Kidney capillary endothelial cell (primary cell): ENCODE measurements around the gene MEGF6.
A peak's percentile ranks its signal among the peaks of the same experiment; 100 is the strongest.

Experiments used
- DNase-seq: peaks from one replicate; pipeline ENCODE4 v3.0.0-alpha.2; 2018; ENCODE audit warnings: low spot score

Gene MEGF6

DNA sequence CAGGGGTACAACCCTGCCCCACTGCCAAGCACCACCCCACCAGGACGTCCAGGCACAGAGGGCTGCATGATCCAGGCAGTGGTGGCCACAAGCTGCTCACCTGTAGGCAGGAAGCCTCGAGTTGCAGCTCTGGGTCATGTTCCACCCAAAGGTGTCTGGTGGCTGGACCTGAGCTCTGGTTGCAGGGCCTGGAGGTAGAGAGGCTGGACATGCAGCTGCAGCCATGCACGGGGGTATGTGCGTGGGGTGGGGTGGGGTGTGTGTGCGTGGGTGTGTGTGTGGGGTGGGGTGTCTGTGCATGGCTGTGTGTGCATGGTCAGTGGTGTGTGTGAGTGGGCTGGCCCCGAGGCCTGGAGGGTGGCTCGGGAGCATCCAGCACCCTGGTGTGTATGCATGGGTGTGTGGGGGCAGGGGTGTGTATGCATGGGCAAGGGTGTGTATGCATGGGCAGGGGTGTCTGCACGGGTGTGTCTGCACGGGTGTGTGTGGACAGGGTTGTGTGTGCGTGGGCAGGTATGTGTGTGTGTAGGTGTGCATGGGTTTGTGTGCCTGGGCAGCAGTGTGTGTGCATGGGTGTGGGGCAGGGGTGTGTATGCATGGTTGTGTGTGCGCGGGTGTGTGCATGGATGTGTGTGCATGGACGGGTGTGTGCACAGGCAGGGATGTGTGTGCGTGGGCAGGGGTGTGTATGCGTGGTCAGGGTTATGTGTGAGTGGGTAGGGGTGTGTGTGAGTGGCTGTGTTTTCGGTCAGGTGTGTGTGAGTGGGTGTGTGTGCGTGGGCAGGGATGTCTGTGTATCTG lies 141.3 kb downstream of the MEGF6 start:
- no peak for DNase-seq

DNA sequence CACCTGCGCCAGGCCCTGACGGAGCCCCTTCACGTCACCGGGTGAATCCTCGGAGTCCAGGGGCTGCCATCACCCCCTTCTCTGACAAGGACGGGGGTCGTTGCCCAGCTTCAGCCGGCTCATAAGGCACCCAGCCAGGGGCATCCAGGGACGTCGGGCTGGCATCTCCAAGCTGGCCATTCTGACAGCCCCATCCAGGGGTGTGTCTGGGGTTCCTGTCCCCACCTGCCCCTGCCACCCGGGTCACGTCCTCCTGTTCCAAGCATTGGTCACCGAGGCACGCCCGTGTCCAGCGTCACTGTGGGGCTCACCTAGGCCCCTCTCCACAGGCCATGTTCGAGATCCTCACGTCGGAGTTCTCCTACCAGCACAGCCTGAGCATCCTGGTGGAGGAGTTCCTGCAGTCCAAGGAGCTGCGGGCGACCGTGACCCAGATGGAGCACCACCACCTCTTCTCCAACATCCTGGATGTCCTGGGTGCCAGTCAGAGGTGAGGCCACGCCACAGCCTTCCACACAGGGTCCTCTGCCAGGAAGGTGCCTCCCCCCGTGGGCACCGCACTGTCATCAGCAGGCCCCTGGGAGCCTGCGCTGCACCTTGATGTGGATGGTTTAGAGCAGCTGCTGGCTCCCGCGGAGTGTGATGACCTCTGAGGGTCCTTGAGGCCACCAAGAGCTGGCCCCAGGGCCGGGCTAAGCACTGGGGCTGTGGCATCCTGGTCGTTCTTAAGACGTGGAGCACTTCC lies 142.0 kb downstream of the MEGF6 start:
- no peak for DNase-seq

DNA sequence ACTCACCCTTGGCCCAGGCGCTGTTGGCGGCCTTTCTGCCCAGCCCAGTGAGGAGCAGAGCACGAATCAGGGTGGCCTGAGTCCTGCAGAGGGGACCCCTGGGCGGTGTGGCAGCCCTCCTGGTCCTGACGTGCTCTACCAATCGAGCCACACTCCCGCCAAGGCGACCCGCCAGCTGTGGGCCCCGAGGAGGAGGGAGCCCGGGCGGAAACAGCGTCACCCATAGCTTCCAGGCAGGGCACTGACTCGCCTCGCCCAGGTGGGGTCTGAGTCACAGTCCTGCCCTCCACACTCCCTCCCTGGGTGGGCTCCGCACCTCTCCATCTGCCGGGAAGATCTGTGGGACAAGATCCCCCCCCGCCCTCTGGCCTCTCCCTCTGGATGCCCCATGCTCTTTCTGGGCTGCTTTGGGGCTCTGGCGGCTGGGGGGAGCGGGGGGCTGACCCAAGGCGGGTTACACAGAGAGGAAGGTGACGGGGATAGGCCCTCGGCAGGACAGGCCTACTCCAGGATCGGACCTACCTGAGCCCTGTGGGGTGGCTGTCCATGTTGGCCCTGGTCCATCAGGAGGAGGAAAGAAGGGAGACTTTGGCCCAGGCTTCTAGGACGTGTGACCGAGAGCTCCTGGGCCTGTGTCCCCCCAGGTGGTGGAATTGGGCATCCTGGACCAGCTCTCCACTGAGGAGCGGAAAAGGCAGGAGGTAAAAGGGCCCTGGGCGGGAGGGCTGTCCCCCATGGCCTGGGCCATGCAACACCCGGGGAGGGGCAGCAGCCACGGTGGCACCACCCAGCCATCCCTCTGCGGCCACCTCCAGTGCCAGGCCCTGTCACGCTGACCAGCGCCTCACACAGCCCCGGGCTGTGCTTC lies 142.8 kb downstream of the MEGF6 start:
- no peak for DNase-seq

DNA sequence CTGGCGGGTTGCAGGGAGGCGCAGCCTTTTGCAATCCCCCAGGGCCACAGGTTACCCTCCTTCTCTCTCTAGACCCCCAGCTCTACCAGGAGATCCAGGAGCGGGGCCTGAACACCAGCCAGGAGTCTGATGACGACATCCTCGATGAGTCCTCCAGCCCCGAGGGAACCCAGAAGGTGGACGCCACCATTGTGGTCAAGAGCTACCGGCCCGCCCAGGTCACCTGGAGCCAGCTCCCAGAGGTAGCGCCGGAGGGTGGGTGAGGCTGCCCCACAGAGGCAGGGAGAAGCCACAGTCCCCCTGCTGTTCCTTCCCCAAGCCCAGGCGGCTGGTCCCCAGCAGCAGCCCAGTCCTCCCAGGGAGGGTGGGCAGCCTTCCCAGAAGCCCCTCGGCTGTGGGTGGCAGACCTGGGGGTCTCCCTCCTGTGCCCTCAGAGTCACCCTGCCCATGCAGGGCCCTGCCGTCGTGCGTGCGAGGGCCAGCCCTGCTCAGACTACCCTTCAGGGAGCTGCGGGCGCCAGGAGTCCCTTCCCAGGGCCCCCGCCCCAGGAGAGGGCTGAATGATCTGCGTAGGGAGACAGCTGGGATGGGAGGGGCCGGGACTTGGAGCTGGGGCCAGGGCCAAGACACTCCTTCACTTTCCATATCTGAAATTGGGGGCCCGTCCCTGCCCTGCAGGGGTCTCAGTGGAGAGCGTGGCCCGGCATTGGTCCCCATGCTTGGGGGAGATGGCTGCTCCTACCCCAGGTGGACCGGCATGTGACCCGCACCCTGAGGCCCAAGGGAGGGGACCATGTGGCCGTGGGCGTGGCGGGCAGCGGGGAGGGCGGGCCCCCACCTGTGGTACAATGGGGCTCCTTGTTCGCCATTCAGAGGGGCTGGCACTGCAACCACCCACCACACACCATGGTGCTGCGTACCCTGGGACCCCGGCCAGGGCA lies 143.9 kb downstream of the MEGF6 start:
- no peak for DNase-seq

- DNase-seq = no peak
These were observed 144.8 kb downstream of the MEGF6 start for GRCh38 chr1:3466366-3467075.

- no peak for DNase-seq
These were observed 145.4 kb downstream of the MEGF6 start for GRCh38 chr1:3465935-3466321.

GRCh38 chr1:3465091-3465934 lies 146.0 kb downstream of the MEGF6 start:
- DNase-seq = no peak

- DNase-seq = no peak
These were observed 146.7 kb downstream of the MEGF6 start for GRCh38 chr1:3464649-3465025.

GRCh38 chr1:3463891-3464648 lies 147.2 kb downstream of the MEGF6 start:
- DNase-seq = no peak

DNA sequence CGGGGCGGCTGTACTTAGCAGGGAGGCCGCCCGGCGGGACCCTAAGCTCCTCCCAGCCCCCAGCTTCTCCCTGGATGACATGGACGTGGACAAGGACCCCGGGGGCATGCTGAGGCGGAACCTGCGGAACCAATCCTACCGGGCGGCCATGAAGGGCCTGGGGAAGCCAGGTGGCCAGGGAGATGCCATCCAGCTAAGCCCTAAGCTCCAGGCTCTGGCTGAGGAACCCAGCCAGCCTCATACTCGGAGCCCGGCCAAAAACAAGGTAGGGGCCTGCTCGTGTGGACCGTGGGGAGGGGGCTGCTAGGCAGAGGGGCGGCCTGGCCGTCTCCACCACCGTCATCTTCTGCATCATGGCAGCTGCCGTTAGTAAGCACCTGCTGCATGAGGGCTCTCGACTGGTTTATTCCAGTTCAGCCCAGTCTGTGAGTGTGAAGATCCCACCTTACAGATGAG lies 147.9 kb downstream of the MEGF6 start:
- DNase-seq = no peak

DNA sequence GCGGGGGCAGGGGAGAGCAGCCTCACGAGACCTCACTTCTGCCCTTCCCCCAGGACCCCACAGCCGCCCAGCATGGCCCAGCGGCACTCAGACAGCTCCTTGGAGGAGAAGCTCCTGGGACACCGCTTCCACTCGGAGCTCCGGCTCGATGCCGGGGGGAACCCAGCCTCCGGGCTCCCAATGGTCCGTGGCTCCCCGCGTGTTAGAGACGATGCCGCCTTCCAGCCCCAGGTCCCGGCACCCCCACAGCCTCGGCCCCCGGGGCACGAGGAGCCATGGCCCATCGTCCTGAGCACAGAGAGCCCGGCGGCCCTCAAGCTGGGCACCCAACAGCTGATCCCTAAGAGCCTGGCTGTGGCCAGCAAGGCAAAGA lies 148.3 kb downstream of the MEGF6 start:
- DNase-seq = no peak

GRCh38 chr1:3462356-3463012 lies 148.8 kb downstream of the MEGF6 start:
- no peak for DNase-seq

DNA sequence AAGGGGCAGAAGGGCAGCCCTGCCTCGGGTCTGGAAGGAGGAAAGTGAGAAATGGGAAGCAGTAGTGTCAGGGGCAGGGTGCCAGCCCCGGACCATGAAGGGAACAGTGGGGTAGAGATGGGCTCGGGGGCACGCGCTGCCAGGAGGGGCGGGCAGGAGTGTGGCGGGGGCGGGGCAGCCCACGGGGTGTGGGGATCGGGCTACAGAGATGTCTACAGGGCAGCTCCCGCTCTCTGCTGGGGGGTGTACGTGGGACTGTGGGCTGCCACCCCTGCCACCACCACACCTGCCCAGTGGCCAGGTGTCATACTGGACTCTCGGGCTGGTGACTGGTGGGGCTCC lies 149.4 kb downstream of the MEGF6 start:
- no peak for DNase-seq

DNA sequence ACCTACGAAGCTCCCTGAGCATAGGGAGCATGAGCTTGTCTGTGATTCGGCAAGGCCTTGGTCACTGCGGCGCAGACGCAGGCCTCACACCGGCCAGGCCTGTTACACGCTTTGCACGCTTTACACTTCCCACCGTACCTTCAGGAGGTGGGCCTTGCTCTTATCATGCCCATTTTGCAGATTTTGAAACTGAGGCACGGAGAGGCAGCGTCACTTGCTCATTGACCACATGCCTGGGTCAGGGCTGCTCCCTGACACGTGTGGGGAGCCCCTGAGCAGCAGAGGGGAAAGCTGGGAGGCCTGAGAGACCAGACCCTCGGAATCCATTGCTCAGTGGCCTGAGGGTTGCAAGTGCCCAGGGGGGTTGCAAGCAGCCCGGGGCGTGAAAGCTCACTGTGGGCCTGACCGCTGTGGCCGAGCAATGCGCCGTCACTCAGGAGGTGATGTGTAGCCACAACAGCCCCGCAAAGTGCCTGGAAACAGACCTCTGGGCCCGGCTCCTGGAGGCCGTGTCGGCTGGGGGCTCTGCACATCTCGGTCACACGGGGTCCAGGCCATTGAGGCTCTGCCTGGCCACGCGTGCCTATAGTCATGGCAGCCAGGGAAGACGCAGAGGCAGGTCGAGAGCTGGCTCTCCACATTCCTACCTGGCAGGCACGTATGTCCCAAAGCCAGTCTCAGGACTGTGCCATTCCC lies 149.9 kb downstream of the MEGF6 start:
- DNase-seq = no peak

DNA sequence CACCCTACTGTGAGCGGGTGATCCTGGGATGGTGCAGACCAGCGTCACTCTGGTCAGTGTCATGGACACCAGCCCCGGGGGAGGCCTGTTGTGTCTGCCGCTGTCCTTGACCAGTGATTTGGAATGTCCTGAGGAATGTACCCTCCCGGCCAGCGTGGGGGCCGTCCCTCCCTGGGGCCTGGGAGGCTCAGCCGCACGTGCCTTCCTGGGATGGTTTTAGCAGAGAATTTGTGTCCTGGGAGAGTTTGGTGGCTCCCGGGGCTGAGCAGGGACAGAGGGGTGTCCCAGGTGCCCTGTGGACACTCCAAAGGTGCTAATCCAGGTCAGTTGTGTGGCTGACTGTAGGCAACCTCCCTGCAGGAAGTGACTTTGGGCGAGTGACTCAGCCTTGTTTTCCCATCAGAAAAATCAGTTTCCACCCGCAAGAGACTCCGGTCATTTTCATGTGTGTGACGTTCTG lies 150.6 kb downstream of the MEGF6 start:
- peak; percentile 30 for DNase-seq

- no peak for DNase-seq
These were observed 151.2 kb downstream of the MEGF6 start for GRCh38 chr1:3459940-3460671.
